Endothelial cell (in vitro differentiated cells): ENCODE measurements around the gene OR52L1. TPM values are rescaled to one million over a fixed set of nuclear protein-coding genes. Genes with fewer than 3 reads are reported as not detected.
"Not testable (repeated sequence)": the region's sequence is repeated elsewhere in the genome, so short reads cannot be mapped to it uniquely, and the experiment has no call there.

ENCODE experiments used
- DNase-seq: peaks from one replicate; pipeline ENCODE4 v3.0.0; 2021; ENCODE audit warnings: low spot score
- H3K27ac Mint-ChIP-seq: one replicate; pipeline ENCODE4 v1.8.0; 2021; ENCODE audit warnings: mixed read lengths, inconsistent platforms; ENCODE audit not compliant: unreplicated experiment
- H3K27me3 Mint-ChIP-seq: one replicate; pipeline ENCODE4 v1.8.0; 2021; ENCODE audit warnings: mild to moderate bottlenecking, moderate library complexity, mixed read lengths, inconsistent platforms; ENCODE audit not compliant: unreplicated experiment
- H3K36me3 Mint-ChIP-seq: one replicate; pipeline ENCODE4 v1.8.0; 2021; ENCODE audit warnings: mild to moderate bottlenecking, low read depth, mixed read lengths, inconsistent platforms; ENCODE audit not compliant: unreplicated experiment
- H3K4me1 Mint-ChIP-seq: one replicate; pipeline ENCODE4 v1.8.0; 2021; ENCODE audit warnings: mild to moderate bottlenecking, mixed read lengths, inconsistent platforms; ENCODE audit not compliant: unreplicated experiment
- H3K4me3 Mint-ChIP-seq: one replicate; pipeline ENCODE4 v1.8.0; 2021; ENCODE audit warnings: mild to moderate bottlenecking, mixed read lengths, inconsistent platforms; ENCODE audit not compliant: unreplicated experiment
- H3K9me3 Mint-ChIP-seq: one replicate; pipeline ENCODE4 v1.8.0; 2021; ENCODE audit warnings: mixed read lengths, inconsistent platforms; ENCODE audit not compliant: unreplicated experiment
- CTCF ChIP-seq: fragments of 200-600 bp; sonication (generic); IDR thresholded peaks from one replicate; pipeline ENCODE4 v1.5.0; 2021; ENCODE audit warnings: antibody characterized with exemption; ENCODE audit not compliant: unreplicated experiment
- total RNA-seq: library from RNA; stranded (reverse); fragmentation: NEBNext Ultra II Directional; extraction: Animal tissue kit (Norgen Biotek cat#: 25700); gene quantifications from one replicate; pipeline ENCODE4 v1.2.1, GENCODE V29; 2021; ENCODE audit not compliant: unreplicated experiment

The OR52L1 gene
- total RNA-seq, 1 donor from 2014 or later: not detected

- Mint-ChIP-seq H3K4me3 (no peak overlapping the region), H3K4me1 (no peaks in the 10 kb centered on the region), H3K27ac (no peak overlapping the region), H3K36me3 (no peaks in the 10 kb centered on the region), H3K9me3 (no peaks in the 10 kb centered on the region), H3K27me3 (peaks cover 1% of the 10 kb centered on the region)
- DNase-seq: no peak
- TF ChIP-seq CTCF: no peak
Measured at GRCh38 chr11:5973530-5973929, 13.3 kb downstream of the OR52L1 start.

GRCh38 chr11:5968394-5968793 lies 18.4 kb downstream of the OR52L1 start, which contains the start of gene OR56A5:
OR56A5 (minus strand) TSS chr11:5968494; CDS start chr11:5968494, 0 bp downstream.
- H3K4me3 Mint-ChIP-seq: no peak within 1 kb of the TSS
- TF ChIP-seq CTCF: no peak

GRCh38 chr11:5967708-5968107 lies 19.1 kb downstream of the OR52L1 start:
- no peak overlapping the region for H3K4me3 Mint-ChIP-seq
- H3K9me3 Mint-ChIP-seq: no peaks in the 10 kb centered on the region
- H3K27ac Mint-ChIP-seq: no peak overlapping the region
- no peak for TF ChIP-seq CTCF
- H3K27me3 Mint-ChIP-seq: peaks cover 3% of the 10 kb centered on the region
- no peaks in the 10 kb centered on the region for H3K36me3 Mint-ChIP-seq
- DNase-seq: no peak
- no peaks in the 10 kb centered on the region for H3K4me1 Mint-ChIP-seq

More at GRCh38 chr11:5968394-5968793, 18.4 kb downstream of the OR52L1 start, which contains the start of gene OR56A5:
- no peaks in the 10 kb centered on the region for H3K9me3 Mint-ChIP-seq
- H3K27ac Mint-ChIP-seq: no peak within 1 kb of the TSS
- no peaks in the 10 kb centered on the region for H3K36me3 Mint-ChIP-seq
- H3K27me3 Mint-ChIP-seq: peaks cover 3% of the 10 kb centered on the region
- H3K4me1 Mint-ChIP-seq: no peaks in the 10 kb centered on the region
- no peak for DNase-seq

GRCh38 chr11:5966958-5967357 lies 19.8 kb downstream of the OR52L1 start:
- no peak overlapping the region for H3K27ac Mint-ChIP-seq
- H3K27me3 Mint-ChIP-seq: peaks cover 3% of the 10 kb centered on the region
- H3K4me1 Mint-ChIP-seq: no peaks in the 10 kb centered on the region
- DNase-seq: no peak
- no peaks in the 10 kb centered on the region for H3K9me3 Mint-ChIP-seq
- H3K36me3 Mint-ChIP-seq: no peaks in the 10 kb centered on the region
- TF ChIP-seq CTCF: no peak
- no peak overlapping the region for H3K4me3 Mint-ChIP-seq

GRCh38 chr11:5960704-5961320 lies 26.0 kb downstream of the OR52L1 start:
- H3K4me3 Mint-ChIP-seq, H3K4me1 Mint-ChIP-seq, DNase-seq, H3K27me3 Mint-ChIP-seq, H3K9me3 Mint-ChIP-seq, H3K27ac Mint-ChIP-seq, H3K36me3 Mint-ChIP-seq: not testable (repeated sequence)
